Neural progenitor cell (in vitro differentiated cells): Measurements from ENCODE around the gene MBD2. TPM values are rescaled to one million over a fixed set of nuclear protein-coding genes. Genes with fewer than 3 reads are reported as not detected.

Experiments
- DNase-seq: peaks from one replicate; pipeline ENCODE4 v3.0.0-alpha.2; 2016; ENCODE audit warnings: low spot score
- H2AFZ ChIP-seq: fragments of 200-600 bp; sonication (generic); replicated peaks from 2 replicates; pipeline ENCODE4 v1.6.1; 2016; ENCODE audit warnings: antibody characterized with exemption
- H3F3A ChIP-seq: fragments of 200-600 bp; sonication (generic); 2 replicates; pipeline ENCODE4 v1.6.1; 2016; ENCODE audit warnings: antibody characterized with exemption, low read depth
- H3K27ac ChIP-seq: fragments of 200-600 bp; sonication (generic); 2 replicates; pipeline ENCODE4 v1.5.1; 2016; ENCODE audit warnings: mild to moderate bottlenecking
- H3K27me3 ChIP-seq: fragments of 200-600 bp; sonication (generic); 2 replicates; pipeline ENCODE4 v1.6.1; 2016; ENCODE audit warnings: mild to moderate bottlenecking, moderate library complexity
- H3K36me3 ChIP-seq: fragments of 200-600 bp; sonication (generic); 2 replicates; pipeline ENCODE4 v1.5.1; 2016
- H3K4me1 ChIP-seq: fragments of 200-600 bp; sonication (generic); 2 replicates; pipeline ENCODE4 v1.6.1; 2016; ENCODE audit warnings: mixed run types
- H3K4me2 ChIP-seq: fragments of 200-600 bp; sonication (generic); 2 replicates; pipeline ENCODE4 v1.6.1; 2016
- H3K4me3 ChIP-seq: fragments of 200-600 bp; sonication (generic); 2 replicates; pipeline ENCODE4 v1.5.1; 2016
- H3K79me2 ChIP-seq: fragments of 200-600 bp; sonication (generic); 2 replicates; pipeline ENCODE4 v1.6.1; 2016; ENCODE audit warnings: low read depth
- H3K9ac ChIP-seq: fragments of 200-600 bp; sonication (generic); 2 replicates; pipeline ENCODE4 v1.6.1; 2016
- H3K9me3 ChIP-seq: fragments of 200-600 bp; sonication (generic); 2 replicates; pipeline ENCODE4 v1.5.1; 2016; ENCODE audit warnings: low read depth
- H4K20me1 ChIP-seq: fragments of 200-600 bp; sonication (generic); 2 replicates; pipeline ENCODE4 v1.6.1; 2016; ENCODE audit warnings: low read depth
- H3K27ac Mint-ChIP-seq: 3 replicates; pipeline ENCODE4 v1.8.0; 2021; ENCODE audit warnings: mixed read lengths
- H3K27me3 Mint-ChIP-seq: 2 replicates; pipeline ENCODE4 v1.8.0; 2022; ENCODE audit warnings: low read depth, mild to moderate bottlenecking, inconsistent platforms, moderate library complexity, mixed read lengths; ENCODE audit not compliant: insufficient read depth
- H3K36me3 Mint-ChIP-seq: 3 replicates; pipeline ENCODE4 v1.8.0; 2021; ENCODE audit warnings: mixed read lengths
- H3K4me1 Mint-ChIP-seq: 3 replicates; pipeline ENCODE4 v1.8.0; 2021; ENCODE audit warnings: mixed read lengths
- H3K4me3 Mint-ChIP-seq: 3 replicates; pipeline ENCODE4 v1.8.0; 2021; ENCODE audit warnings: mild to moderate bottlenecking, moderate library complexity, mixed read lengths
- H3K9me3 Mint-ChIP-seq: 3 replicates; pipeline ENCODE4 v1.8.0; 2020; ENCODE audit warnings: mixed read lengths
- CTCF ChIP-seq: fragments of 200-600 bp; sonication (generic); IDR thresholded peaks from 2 replicates; pipeline ENCODE4 v1.5.1; 2017; ENCODE audit warnings: antibody characterized with exemption, mild to moderate bottlenecking
- EZH2 ChIP-seq: fragments of 200-600 bp; sonication (generic); IDR thresholded peaks from 2 replicates; pipeline ENCODE4 v1.6.1; 2017; ENCODE audit warnings: antibody characterized with exemption, mild to moderate bottlenecking, moderate library complexity
- EZH2phosphoT487 ChIP-seq: fragments of 200-600 bp; sonication (generic); IDR thresholded peaks from 2 replicates; pipeline ENCODE4 v1.6.1; 2017; ENCODE audit warnings: antibody characterized with exemption
- total RNA-seq: library from RNA; depleted of rRNA; stranded (reverse); fragments of >200 nt; gene quantifications from 2 replicates; pipeline ENCODE4 v1.2.3, GENCODE V29; 2015; ENCODE audit warnings: low replicate concordance

The MBD2 gene
- total RNA-seq, 1 donor from 2014 or later: 36.5 TPM

- no peaks in the 10 kb centered on the region for H3K9me3 Mint-ChIP-seq
- H3K36me3 Mint-ChIP-seq: peaks cover 1% of the 10 kb centered on the region
- no peak overlapping the region for H3K27ac ChIP-seq
- H4K20me1 ChIP-seq: no peaks in the 10 kb centered on the region
- H3K27me3 ChIP-seq: no peaks in the 10 kb centered on the region
- H2AFZ ChIP-seq: no peak overlapping the region
- H3K36me3 ChIP-seq: no peaks in the 10 kb centered on the region
- H3K27me3 Mint-ChIP-seq: no peaks in the 10 kb centered on the region
- H3K4me3 ChIP-seq: no peak overlapping the region
- no peak overlapping the region for H3K27ac Mint-ChIP-seq
- no peak for TF ChIP-seq CTCF
- no peak for TF ChIP-seq EZH2phosphoT487
- TF ChIP-seq EZH2: no peak
- H3K4me3 Mint-ChIP-seq: no peak overlapping the region
- H3K79me2 ChIP-seq: no peaks in the 10 kb centered on the region
- H3K9ac ChIP-seq: no peak overlapping the region
- peak overlapping the region; percentile 29 for H3K4me2 ChIP-seq
- peaks cover 38% of the 10 kb centered on the region for H3K4me1 Mint-ChIP-seq
- peaks cover 49% of the 10 kb centered on the region for H3K4me1 ChIP-seq
- H3F3A ChIP-seq: peaks cover 9% of the 10 kb centered on the region
- DNase-seq: no peak
- no peaks in the 10 kb centered on the region for H3K9me3 ChIP-seq
Measured at GRCh38 chr18:54257015-54257414, 32.5 kb upstream of the MBD2 start.

GRCh38 chr18:54255141-54255540, 30.7 kb upstream of the MBD2 start:
- H3K79me2 ChIP-seq: no peaks in the 10 kb centered on the region
- Mint-ChIP-seq H3K27ac (no peak overlapping the region), H3K4me3 (no peak overlapping the region), H3K36me3 (peaks cover 1% of the 10 kb centered on the region), H3K4me1 (peaks cover 49% of the 10 kb centered on the region), H3K9me3 (no peaks in the 10 kb centered on the region), H3K27me3 (no peaks in the 10 kb centered on the region)
- H3K9ac ChIP-seq: no peak overlapping the region
- no peak overlapping the region for H3K27ac ChIP-seq
- TF ChIP-seq EZH2: no peak
- TF ChIP-seq EZH2phosphoT487: no peak
- no peak for TF ChIP-seq CTCF
- H3K4me2 ChIP-seq: peak overlapping the region; percentile 57
- peaks cover 64% of the 10 kb centered on the region for H3K4me1 ChIP-seq
- H3K36me3 ChIP-seq: no peaks in the 10 kb centered on the region
- no peaks in the 10 kb centered on the region for H3K9me3 ChIP-seq
- no peaks in the 10 kb centered on the region for H3K27me3 ChIP-seq
- peak overlapping the region; percentile 27 for H2AFZ ChIP-seq
- H3K4me3 ChIP-seq: no peak overlapping the region
- no peak for DNase-seq
- peaks cover 9% of the 10 kb centered on the region for H3F3A ChIP-seq
- H4K20me1 ChIP-seq: no peaks in the 10 kb centered on the region

GRCh38 chr18:54254265-54254758, 29.8 kb upstream of the MBD2 start:
- H3K4me3 Mint-ChIP-seq: peak overlapping the region; percentile 17

More at GRCh38 chr18:54254265-54254758, 29.8 kb upstream of the MBD2 start:
- Mint-ChIP-seq H3K36me3 (no peaks in the 10 kb centered on the region), H3K4me1 (peaks cover 49% of the 10 kb centered on the region), H3K27me3 (no peaks in the 10 kb centered on the region), H3K27ac (peak overlapping the region; percentile 64), H3K9me3 (no peaks in the 10 kb centered on the region)
- H3K36me3 ChIP-seq: no peaks in the 10 kb centered on the region
- no peaks in the 10 kb centered on the region for H3K27me3 ChIP-seq
- H3F3A ChIP-seq: peaks cover 9% of the 10 kb centered on the region
- peak overlapping the region; percentile 57 for H3K4me2 ChIP-seq
- H2AFZ ChIP-seq: peak overlapping the region; percentile 97
- peak overlapping the region; percentile 61 for H3K27ac ChIP-seq
- no peak overlapping the region for H3K9ac ChIP-seq
- H3K4me1 ChIP-seq: peaks cover 64% of the 10 kb centered on the region
- H3K79me2 ChIP-seq: no peaks in the 10 kb centered on the region
- TF ChIP-seq EZH2 (no peak), EZH2phosphoT487 (no peak), CTCF (no peak)
- DNase-seq: no peak
- H3K4me3 ChIP-seq: no peak overlapping the region
- no peaks in the 10 kb centered on the region for H3K9me3 ChIP-seq
- no peaks in the 10 kb centered on the region for H4K20me1 ChIP-seq
